Lower lobe of right lung (tissue), 2 donors: ENCODE results near the gene MAGI2. TPM values are rescaled to one million over a fixed set of nuclear protein-coding genes. Genes with fewer than 3 reads are reported as not detected.

Source experiments
- ATAC-seq, 2 donors: fragments of 200-7000 bp; cut with Tn5 transposase; one replicate each; pipeline ENCODE4 v1.9.1; 2020 to 2022; ENCODE audit warnings: mild to moderate bottlenecking in 2 of 2, moderate library complexity in 2 of 2
- DNase-seq: peaks from one replicate; pipeline ENCODE4 v3.0.0-alpha.2; 2020
- H3K27ac ChIP-seq: fragments of 200-600 bp; one replicate; pipeline ENCODE4 v1.8.0; 2022
- H3K27me3 ChIP-seq: fragments of 200-600 bp; one replicate; pipeline ENCODE4 v1.8.0; 2022; ENCODE audit warnings: low read depth
- H3K36me3 ChIP-seq: fragments of 200-600 bp; one replicate; pipeline ENCODE4 v1.8.0; 2022; ENCODE audit warnings: mild to moderate bottlenecking
- H3K4me1 ChIP-seq: fragments of 200-600 bp; one replicate; pipeline ENCODE4 v1.8.0; 2022
- H3K4me3 ChIP-seq: fragments of 200-600 bp; one replicate; pipeline ENCODE4 v1.8.0; 2022; ENCODE audit warnings: mild to moderate bottlenecking
- H3K9me3 ChIP-seq: fragments of 200-600 bp; one replicate; pipeline ENCODE4 v1.8.0; 2022
- CTCF ChIP-seq: fragments of 200-600 bp; IDR thresholded peaks from one replicate; pipeline ENCODE4 v1.8.0; 2022; ENCODE audit warnings: antibody characterized with exemption, mild to moderate bottlenecking
- intact Hi-C: fragments of 100-400 bp; cut with DNase I; formaldehyde crosslinking; loops from one replicate; pipeline ENCODE4 v1.11.0; 2022
- total RNA-seq: library from RNA; stranded (reverse); fragmentation: NEBNext Ultra II Directional; extraction: Animal tissue kit (Norgen Biotek cat#: 25700); gene quantifications from one replicate; pipeline ENCODE4 v1.2.1, GENCODE V29; 2021
- donor health status: DM: no; HTN: yes; CAD: no; lungs with severe emphysema.

Gene MAGI2
- total RNA-seq, 1 donor from 2014 or later = 15.3 TPM

- DNase-seq = no peak
- Histone ChIP-seq H3K4me1 (no peaks in the 10 kb centered on the region), H3K4me3 (no peak overlapping the region), H3K27me3 (no peaks in the 10 kb centered on the region), H3K9me3 (no peaks in the 10 kb centered on the region), H3K36me3 (no peaks in the 10 kb centered on the region), H3K27ac (no peak overlapping the region)
- TF ChIP-seq CTCF = no peak
- ATAC-seq = no peak
- intact Hi-C loops = no loop called here
Observed at GRCh38 chr7:78173666-78174065, 1279.8 kb downstream of the MAGI2 start.

DNA sequence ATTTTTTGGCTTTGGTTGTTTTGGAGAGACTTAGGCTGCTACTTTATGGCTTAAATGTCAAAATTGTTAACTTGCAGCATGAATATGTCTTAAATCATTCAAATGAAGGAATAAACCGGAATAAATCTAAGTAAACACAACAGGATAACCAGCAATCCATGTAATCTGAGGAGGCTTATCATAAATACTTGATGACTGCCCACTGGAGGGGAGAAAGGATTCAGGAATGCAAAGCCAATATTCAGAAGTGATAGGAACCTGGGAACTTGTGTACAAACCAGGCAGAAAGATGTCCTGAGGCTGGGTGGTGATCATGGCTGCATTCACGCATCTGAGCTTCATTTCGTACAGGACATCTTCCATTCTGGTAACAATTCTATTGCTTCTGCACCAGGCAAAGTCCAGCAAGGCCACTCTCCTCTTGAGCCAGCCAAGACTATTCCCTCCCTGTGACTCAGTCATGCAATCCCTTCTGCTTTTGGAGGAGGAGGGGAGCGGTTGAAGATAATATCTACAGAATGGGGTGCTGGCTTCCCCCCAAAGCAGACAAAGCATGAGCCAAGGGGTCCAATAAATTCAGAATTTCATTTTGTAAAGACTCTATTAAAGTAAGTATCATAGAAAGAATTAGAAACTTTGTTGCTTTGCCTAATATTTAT lies 1280.4 kb downstream of the MAGI2 start:
- H3K4me1 ChIP-seq = no peaks in the 10 kb centered on the region
- intact Hi-C loops = no loop called here
- no peaks in the 10 kb centered on the region for H3K9me3 ChIP-seq
- no peak for ATAC-seq
- no peak overlapping the region for H3K4me3 ChIP-seq
- no peak overlapping the region for H3K27ac ChIP-seq
- TF ChIP-seq CTCF = no peak
- no peaks in the 10 kb centered on the region for H3K27me3 ChIP-seq
- no peaks in the 10 kb centered on the region for H3K36me3 ChIP-seq
- no peak for DNase-seq

GRCh38 chr7:78172267-78172757 lies 1281.2 kb downstream of the MAGI2 start:
- ATAC-seq (no peak), DNase-seq (no peak)
- Histone ChIP-seq H3K27me3 (no peaks in the 10 kb centered on the region), H3K36me3 (no peaks in the 10 kb centered on the region), H3K4me3 (no peak overlapping the region), H3K27ac (no peak overlapping the region), H3K4me1 (no peaks in the 10 kb centered on the region), H3K9me3 (no peaks in the 10 kb centered on the region)
- TF ChIP-seq CTCF = no peak
- intact Hi-C loops = no loop called here

- ATAC-seq (no peak), DNase-seq (no peak)
- Histone ChIP-seq H3K36me3 (no peaks in the 10 kb centered on the region), H3K27me3 (no peaks in the 10 kb centered on the region), H3K27ac (no peak overlapping the region), H3K9me3 (no peaks in the 10 kb centered on the region), H3K4me3 (no peak overlapping the region), H3K4me1 (no peaks in the 10 kb centered on the region)
- TF ChIP-seq CTCF = no peak
- intact Hi-C loops = no loop called here
Observed at GRCh38 chr7:78171398-78171797, 1282.1 kb downstream of the MAGI2 start.

- intact Hi-C loops = no loop called here
Observed at GRCh38 chr7:78170815-78171214, 1282.7 kb downstream of the MAGI2 start.

More at GRCh38 chr7:78170815-78171214, 1282.7 kb downstream of the MAGI2 start:
- H3K4me3 ChIP-seq = no peak overlapping the region
- H3K27ac ChIP-seq = no peak overlapping the region
- H3K36me3 ChIP-seq = no peaks in the 10 kb centered on the region
- DNase-seq = no peak
- no peaks in the 10 kb centered on the region for H3K9me3 ChIP-seq
- no peaks in the 10 kb centered on the region for H3K27me3 ChIP-seq
- H3K4me1 ChIP-seq = no peaks in the 10 kb centered on the region
- TF ChIP-seq CTCF = no peak
- no peak for ATAC-seq
